Nephron (organoid): ENCODE data around the gene UBE2H.
"Not testable (repeated sequence)": the region's sequence is repeated elsewhere in the genome, so short reads cannot be mapped to it uniquely, and the experiment has no call there.

Source experiments
- H3K27ac Mint-ChIP-seq, 3 experiments: 2 replicates each; pipeline ENCODE4 v1.8.0; 2020; ENCODE audit warnings: mixed read lengths in 3 of 3, mild to moderate bottlenecking in 2 of 3, moderate library complexity in 1 of 3
- H3K27me3 Mint-ChIP-seq: 2 replicates; pipeline ENCODE4 v1.8.0; 2021; ENCODE audit warnings: low read depth, mild to moderate bottlenecking, moderate library complexity, mixed read lengths
- H3K36me3 Mint-ChIP-seq: 2 replicates; pipeline ENCODE4 v1.8.0; 2020; ENCODE audit warnings: low read depth, mixed read lengths
- H3K4me1 Mint-ChIP-seq: 2 replicates; pipeline ENCODE4 v1.8.0; 2020; ENCODE audit warnings: mixed read lengths
- H3K4me3 Mint-ChIP-seq, 3 experiments: 2 replicates each; pipeline ENCODE4 v1.8.0; 2020; ENCODE audit warnings: mild to moderate bottlenecking in 3 of 3, mixed read lengths in 3 of 3, moderate library complexity in 2 of 3
- H3K9me3 Mint-ChIP-seq: 2 replicates; pipeline ENCODE4 v1.8.0; 2020; ENCODE audit warnings: mixed read lengths
- CTCF ChIP-seq, 3 experiments: fragments of 200-600 bp; sonication (generic); IDR thresholded peaks; one replicate each; pipeline ENCODE4 v1.5.0; 2021; ENCODE audit warnings: antibody characterized with exemption in 3 of 3; ENCODE audit not compliant: unreplicated experiment in 3 of 3

Gene UBE2H

GRCh38 chr7:129870668-129871067 lies 82.1 kb downstream of the UBE2H start:
- Mint-ChIP-seq H3K4me3 (no peak overlapping the region), H3K4me1 (peaks cover 9% of the 10 kb centered on the region), H3K36me3 (peaks cover 41% of the 10 kb centered on the region), H3K27me3 (no peaks in the 10 kb centered on the region), H3K27ac (no peak overlapping the region), H3K9me3 (no peaks in the 10 kb centered on the region)
- TF ChIP-seq CTCF (IDR thresholded peaks at IDR 0.05; ENCODE audit: unreplicated experiment in 3 of 3): no peak

- Mint-ChIP-seq H3K36me3 (peaks cover 24% of the 10 kb centered on the region), H3K9me3 (no peaks in the 10 kb centered on the region), H3K4me1 (peaks cover 40% of the 10 kb centered on the region), H3K4me3 (no peak overlapping the region), H3K27me3 (no peaks in the 10 kb centered on the region), H3K27ac (peak overlapping the region; percentile 49 to 96 (median 57))
- no peak for TF ChIP-seq CTCF (IDR thresholded peaks at IDR 0.05; ENCODE audit: unreplicated experiment in 3 of 3)
Measured at GRCh38 chr7:129866251-129866650, 86.5 kb downstream of the UBE2H start.

GRCh38 chr7:129865925-129866201 lies 86.9 kb downstream of the UBE2H start:
- H3K4me1 Mint-ChIP-seq: peaks cover 40% of the 10 kb centered on the region
- no peaks in the 10 kb centered on the region for H3K9me3 Mint-ChIP-seq
- no peak for TF ChIP-seq CTCF (IDR thresholded peaks at IDR 0.05; ENCODE audit: unreplicated experiment in 3 of 3)
- peaks cover 20% of the 10 kb centered on the region for H3K36me3 Mint-ChIP-seq
- H3K27me3 Mint-ChIP-seq: no peaks in the 10 kb centered on the region
- no peak overlapping the region for H3K4me3 Mint-ChIP-seq
- H3K27ac Mint-ChIP-seq: peak overlapping the region; percentile 57 to 96 (median 70)

GRCh38 chr7:129865093-129865924 lies 87.5 kb downstream of the UBE2H start:
- Mint-ChIP-seq H3K27ac (peak overlapping the region; percentile 57 to 96 (median 82)), H3K27me3 (no peaks in the 10 kb centered on the region), H3K4me3 (peak overlapping the region in 1 of 3 experiments; percentile 39), H3K4me1 (peaks cover 44% of the 10 kb centered on the region), H3K36me3 (peaks cover 16% of the 10 kb centered on the region), H3K9me3 (no peaks in the 10 kb centered on the region)
- TF ChIP-seq CTCF (IDR thresholded peaks at IDR 0.05; ENCODE audit: unreplicated experiment in 3 of 3): no peak

- peaks cover 48% of the 10 kb centered on the region for H3K4me1 Mint-ChIP-seq
- H3K36me3 Mint-ChIP-seq, H3K4me3 Mint-ChIP-seq, H3K27me3 Mint-ChIP-seq, H3K9me3 Mint-ChIP-seq: not testable (repeated sequence)
- peak overlapping the region in 2 of 3 experiments; percentile 57 to 96 for H3K27ac Mint-ChIP-seq
Measured at GRCh38 chr7:129864676-129865075, 88.1 kb downstream of the UBE2H start.

- Mint-ChIP-seq H3K27ac (peak overlapping the region in 2 of 3 experiments; percentile 57 to 96), H3K4me1 (peaks cover 50% of the 10 kb centered on the region), H3K36me3 (peaks cover 5% of the 10 kb centered on the region), H3K27me3 (no peaks in the 10 kb centered on the region), H3K9me3 (no peaks in the 10 kb centered on the region), H3K4me3 (no peak overlapping the region)
- no peak for TF ChIP-seq CTCF (IDR thresholded peaks at IDR 0.05; ENCODE audit: unreplicated experiment in 3 of 3)
Measured at GRCh38 chr7:129864042-129864441, 88.7 kb downstream of the UBE2H start.
